Stimulated activated CD8-positive, alpha-beta memory T cell treated with anti-CD3 and anti-CD28 coated beads, Interleukin-15, amount 100 ng/mL, for 1 hour (primary cell): Measurements from ENCODE around the gene FOXM1.

ENCODE experiments used
- DNase-seq: peaks from one replicate; pipeline ENCODE4 v3.0.0-alpha.2; 2020; ENCODE audit warnings: low read depth

Gene FOXM1, protein sequence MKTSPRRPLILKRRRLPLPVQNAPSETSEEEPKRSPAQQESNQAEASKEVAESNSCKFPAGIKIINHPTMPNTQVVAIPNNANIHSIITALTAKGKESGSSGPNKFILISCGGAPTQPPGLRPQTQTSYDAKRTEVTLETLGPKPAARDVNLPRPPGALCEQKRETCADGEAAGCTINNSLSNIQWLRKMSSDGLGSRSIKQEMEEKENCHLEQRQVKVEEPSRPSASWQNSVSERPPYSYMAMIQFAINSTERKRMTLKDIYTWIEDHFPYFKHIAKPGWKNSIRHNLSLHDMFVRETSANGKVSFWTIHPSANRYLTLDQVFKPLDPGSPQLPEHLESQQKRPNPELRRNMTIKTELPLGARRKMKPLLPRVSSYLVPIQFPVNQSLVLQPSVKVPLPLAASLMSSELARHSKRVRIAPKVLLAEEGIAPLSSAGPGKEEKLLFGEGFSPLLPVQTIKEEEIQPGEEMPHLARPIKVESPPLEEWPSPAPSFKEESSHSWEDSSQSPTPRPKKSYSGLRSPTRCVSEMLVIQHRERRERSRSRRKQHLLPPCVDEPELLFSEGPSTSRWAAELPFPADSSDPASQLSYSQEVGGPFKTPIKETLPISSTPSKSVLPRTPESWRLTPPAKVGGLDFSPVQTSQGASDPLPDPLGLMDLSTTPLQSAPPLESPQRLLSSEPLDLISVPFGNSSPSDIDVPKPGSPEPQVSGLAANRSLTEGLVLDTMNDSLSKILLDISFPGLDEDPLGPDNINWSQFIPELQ

DNA sequence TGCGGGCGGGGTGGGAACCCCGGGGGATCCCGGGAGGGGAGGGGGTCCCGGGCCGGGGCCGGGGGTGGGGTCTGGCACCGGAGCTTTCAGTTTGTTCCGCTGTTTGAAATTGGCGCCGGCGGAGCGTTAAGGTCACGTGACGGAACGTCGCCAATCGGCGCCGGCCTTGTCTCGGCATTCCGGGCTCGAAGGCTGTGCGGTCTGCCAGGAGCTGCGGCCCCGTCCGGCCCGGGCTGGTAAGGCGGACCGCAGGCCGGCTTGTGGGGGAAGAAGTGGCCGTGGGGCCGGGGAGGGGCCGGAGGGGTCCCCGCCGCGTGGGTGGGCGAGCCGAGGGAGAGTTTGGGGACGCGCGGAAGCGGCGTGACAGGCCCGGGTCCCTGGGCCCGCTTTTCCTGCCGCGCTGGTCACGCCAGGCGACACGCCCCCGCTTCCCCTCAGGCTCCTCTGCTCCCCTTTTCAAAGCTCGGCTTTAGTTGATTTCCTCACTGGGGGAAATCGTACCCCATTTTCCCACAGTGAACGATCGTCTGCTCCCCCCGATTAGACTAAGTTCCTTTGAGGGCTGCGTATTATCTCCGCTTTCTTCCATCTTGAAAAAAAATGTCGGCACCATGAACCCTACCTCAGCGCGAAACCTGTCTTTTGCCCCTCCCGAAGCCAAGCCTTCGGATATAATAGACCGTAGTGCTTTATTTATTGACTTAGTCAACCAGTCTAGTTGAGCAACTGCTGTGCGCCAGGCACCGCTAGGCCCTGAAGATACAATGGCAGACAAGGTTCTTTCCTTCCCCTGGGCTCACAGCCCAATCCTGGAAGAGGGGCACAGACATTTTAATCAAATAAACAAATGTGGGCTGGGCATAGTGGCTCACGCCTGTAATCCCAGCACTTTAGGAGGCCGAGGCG, at the start of gene FOXM1, which contains the start of gene RHNO1:
Gene FOXM1, minus strand, starts transcription at position 128 of the 906 bp plus-strand sequence. CDS start 2,696 bp downstream, outside the sequence.
Gene RHNO1, plus strand, starts transcription at position 177 of the 906 bp plus-strand sequence. CDS start 8,144 bp downstream, outside the sequence.
- DNase-seq, result peak; percentile 72

DNA sequence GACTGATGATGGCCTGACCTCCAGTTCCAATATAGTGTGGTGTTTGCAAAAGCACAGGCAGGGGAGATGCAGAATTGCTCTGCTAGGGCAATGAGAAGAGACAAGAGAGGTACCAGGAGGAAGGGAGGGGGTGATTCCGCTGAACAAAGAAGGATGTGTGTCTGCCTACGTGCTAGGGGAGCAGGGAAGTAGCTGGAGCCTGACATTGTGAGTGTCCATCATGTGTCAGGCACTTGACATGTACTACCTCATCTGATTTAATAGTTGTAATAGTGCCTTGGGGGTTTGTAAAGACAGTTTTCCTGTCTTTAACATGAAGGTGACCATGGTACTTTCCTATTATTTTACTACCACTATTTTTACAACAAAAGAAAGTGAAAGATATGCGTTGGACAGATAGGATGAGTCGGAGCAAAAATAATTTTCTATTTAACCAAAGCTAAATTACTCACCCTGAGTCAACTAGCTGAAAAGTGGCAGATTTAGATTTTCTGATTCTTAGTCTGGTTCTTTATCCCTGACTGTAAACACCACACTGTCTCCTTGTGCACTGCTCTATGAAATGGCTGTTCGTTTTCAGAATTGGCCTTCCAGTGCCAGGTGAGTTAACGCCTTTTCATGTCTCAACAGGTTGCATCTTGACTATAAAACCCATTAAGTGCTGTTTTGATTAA, 48.5 kb upstream of the FOXM1 start:
- no peak for DNase-seq

DNA sequence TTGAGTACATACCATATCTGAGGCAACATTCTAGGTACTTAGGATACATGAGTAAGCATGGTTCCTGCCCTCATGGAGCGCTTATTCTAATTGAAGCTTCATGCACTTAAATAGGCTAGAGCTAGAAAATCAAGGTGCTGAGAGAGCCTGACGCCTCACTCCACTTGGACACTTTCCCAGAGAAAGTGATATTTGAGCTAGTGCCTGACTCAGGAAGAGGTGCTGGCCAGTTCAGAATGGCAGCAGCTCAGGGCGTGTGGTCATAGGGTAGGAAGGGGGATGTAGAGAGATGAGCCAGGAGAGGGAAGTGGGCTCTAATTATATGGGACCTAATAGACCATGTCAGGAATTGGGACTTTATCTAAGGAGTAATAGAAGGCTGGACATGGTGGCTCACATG, 47.0 kb upstream of the FOXM1 start:
- no peak for DNase-seq

DNA sequence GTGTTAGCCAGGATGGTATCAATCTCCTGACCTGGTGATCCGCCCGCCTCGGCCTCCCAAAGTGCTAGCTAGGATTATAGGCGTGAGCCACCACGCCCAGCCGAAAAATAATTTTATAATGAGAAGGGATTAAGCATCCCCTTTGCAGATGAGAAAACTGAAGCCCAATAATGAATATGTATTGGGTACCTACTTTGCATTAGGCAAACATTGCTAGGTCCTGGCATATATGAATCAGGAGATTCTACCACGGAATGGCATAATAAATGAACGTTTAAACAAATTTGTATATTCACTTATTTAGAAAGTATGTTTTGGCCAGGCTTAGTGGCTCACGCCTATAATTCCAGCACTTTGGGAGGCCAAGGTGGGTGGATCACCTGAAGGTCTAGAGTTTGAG, 46.1 kb upstream of the FOXM1 start:
- DNase-seq, result no peak

DNA sequence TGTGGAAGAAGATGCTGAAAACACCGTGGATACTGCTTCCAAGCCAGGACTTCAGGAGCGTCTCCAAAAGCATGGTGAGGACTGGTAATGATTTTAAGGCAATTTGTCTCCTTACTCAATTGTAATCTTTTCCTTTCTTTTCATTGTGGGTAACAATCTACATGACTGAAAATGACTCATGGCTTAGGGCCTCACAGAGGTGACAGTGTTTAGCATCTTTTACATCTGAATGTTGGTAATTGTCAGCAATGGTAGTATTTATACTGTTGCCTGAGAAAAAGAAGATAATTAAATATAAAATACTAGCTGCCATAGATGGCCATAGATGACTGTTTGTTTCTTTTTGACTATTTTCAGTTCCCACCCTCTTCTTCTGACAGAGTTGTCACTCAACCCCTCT, 45.4 kb upstream of the FOXM1 start:
- DNase-seq, result no peak

DNA sequence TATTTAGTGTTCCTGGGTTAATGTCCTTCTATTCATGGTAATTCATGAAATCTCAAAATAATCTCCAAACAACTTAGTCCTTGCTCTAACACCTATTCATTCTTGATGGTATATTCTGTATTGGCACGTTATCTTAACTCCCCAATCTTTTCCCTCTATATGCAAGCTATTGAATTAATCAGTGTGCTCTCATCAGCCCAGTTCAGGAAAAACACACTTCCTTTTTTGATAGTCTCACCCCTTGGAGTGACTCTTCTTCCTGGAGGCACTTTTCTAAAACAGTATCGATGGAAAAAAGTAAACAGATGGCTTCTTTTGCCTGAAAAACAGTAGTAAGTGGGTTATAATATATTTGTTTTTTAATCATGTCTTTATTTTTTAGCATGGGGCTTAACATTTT, 42.3 kb upstream of the FOXM1 start:
- DNase-seq, result no peak

DNA sequence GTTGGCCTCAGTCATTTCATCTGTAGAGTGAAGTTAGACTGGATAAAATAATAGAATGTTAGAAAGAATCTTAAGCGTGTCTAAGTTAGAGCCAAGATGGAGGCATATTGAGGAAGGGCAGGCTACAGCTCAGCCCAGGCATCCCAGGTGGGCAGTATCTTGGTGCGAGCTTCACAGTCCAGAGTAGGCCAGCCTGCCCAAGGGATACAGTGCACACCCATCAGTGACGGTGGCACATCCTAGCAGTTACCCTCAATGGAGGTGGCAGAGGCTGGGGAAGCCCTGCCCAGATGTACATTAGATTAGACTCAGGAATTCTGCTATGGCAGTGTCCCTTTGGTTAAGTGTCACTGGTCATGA, 35.2 kb upstream of the FOXM1 start:
- no peak for DNase-seq

DNA sequence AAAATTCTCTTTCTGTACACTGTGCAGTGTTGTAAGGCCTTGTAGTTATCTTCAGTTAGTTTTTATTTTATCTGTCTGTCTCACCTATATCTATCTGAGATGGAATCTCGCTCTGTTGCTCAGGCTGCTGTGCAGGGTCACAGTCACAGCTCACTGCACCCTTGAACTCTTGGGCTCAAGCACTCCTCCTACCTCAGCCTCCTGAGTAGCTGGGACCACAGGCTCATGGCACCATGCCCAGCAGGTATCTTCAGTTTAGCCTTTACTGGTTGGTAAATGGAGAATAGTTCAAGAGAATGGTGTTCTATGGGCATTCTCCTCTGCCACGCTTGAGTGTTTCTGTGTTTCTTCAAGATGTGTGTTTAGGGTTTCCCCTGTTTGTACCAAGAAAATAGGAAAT, 27.3 kb upstream of the FOXM1 start:
- DNase-seq, result no peak

DNA sequence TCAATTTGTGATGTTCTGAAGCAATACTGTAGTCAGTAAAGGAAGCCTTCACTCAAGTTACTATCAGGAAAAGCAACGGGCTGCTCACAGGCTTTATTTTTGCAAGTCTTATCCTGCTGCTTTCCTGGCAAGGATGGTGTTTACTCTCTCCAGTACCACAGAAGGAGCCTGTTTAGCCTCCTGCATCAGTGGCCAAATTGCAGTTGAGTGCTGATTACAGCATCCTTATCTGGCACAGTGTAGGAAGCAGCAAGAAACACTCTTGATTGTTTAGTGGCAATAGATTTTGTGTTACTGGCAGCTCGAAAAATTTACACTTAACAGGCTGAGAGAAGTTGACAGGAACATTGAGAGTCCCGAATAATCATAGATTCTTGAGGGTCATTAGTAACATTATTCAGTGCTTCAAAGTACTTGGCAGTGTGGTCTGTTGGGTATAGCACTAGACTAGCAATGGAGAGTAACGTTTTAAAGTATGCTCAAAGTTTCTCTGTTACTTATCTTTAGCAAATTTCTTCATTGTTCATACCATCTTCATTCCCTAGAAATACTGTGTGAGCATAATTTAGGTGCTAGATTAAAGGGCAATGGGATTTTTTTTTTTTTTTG, 25.4 kb upstream of the FOXM1 start:
- no peak for DNase-seq

DNA sequence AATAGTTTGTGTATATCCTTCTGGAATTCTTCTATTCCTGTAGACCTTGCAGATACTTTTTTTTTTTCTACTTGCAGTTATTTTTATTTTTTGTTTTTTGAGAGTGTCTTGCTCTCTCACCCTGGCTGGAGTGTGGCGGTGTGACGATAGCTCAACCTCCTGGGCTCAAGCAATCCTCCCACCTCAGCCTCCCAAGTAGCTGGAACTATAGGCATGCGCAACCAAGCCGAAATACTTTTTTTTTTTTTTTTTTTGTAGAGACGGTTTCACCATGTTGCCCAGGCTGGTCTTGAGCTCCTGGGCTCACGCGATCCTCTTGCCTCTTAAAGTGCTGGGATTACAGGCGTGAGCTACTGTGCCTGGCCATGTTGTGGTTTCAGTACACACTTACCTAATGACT, 23.7 kb upstream of the FOXM1 start:
- no peak for DNase-seq

DNA sequence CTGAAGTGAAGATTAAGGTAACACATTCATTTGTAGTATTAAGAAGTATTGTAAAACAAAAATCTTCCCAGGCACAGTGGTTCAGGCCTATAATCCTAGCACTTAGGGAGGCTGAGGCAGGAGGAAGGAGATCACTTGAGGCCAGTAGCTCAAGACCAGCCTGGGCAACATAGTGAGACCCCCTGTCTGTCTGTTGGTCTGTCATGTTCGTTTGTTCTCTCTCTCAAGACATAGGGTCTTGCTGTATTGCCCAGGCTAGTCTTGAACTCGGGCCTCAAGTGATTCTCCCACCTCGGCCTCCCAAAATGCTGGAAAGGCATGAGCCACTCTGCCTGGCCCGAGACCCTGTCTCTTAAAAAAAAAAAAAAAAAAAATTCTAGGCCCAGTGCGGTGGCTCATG, 20.4 kb upstream of the FOXM1 start:
- no peak for DNase-seq

DNA sequence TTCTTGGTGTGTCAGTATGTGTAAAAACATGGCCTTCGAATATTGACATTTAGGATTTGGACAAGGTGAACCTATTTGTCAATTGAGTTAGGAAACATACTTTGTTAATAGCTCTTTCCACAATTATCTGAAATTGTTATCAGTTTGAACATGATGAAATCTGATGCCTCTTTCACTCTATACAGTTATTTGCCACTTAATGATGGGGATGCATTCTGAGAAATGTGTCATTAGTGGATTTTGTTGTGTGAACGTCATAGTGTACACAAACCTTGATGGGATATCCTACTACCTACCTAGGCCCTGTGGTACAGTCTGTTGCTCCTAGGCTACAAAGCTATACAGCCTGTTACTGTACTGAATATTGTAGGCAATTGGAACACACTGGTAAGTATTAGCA, 18.5 kb upstream of the FOXM1 start:
- DNase-seq, result no peak

DNA sequence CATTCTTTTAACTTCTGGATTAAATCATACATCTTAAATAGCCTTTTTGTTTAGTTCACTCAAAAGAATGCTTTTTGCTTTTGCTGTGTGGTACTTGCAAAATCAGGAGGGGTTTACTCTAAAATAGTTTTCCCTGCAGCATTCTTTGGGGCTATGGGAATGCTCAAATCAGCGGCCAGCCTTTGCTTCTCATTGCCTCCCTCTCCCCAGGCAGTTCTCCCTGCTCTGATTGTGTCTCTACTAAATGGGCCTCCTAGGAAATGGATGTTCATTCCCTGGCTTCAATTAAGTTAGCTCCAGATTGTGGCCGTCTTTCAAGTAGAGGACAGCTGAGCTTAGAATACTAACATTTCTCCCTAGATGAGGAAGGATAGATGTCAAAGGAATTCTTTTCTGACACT, 18.1 kb upstream of the FOXM1 start:
- DNase-seq, result no peak

DNA sequence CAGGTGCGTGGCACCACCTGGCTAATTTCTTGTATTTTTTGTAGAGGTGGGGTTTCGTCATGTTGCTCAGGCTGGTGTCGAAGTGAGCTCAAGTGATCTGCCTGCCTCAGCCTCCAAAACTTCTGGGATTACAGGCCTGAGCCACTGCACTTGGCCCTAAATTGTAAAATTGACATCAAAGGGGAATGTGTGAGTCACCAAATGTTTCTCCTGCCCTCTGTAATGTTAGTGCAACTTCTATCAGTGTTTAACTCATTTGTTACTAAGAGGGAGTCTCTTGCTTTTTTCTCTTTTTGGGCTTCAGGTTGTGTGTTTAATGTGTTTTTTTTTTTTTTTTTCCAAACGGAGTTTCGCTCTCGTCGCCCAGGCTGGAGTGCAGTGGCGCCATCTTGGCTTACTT, 16.0 kb upstream of the FOXM1 start:
- no peak for DNase-seq

DNA sequence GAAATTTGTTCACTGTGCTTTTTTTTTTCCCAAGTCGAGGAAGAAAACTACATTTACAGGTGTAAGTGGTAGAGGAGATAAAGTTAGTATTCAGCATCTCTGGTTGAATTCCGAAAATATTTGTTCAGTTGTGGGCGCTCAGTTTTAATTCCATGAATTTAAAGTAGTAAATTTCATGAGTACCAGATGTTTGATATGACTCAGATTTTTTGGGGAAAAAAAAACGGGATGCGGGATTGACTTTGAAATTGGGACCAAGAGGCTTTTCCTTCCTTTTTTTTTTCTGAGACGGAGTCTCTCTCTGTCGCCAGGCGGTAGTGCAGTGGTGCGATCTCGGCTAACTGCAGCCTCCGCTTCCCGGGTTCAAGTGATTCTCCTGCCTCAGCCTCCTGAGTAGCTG, 15.3 kb upstream of the FOXM1 start:
- DNase-seq, result no peak

DNA sequence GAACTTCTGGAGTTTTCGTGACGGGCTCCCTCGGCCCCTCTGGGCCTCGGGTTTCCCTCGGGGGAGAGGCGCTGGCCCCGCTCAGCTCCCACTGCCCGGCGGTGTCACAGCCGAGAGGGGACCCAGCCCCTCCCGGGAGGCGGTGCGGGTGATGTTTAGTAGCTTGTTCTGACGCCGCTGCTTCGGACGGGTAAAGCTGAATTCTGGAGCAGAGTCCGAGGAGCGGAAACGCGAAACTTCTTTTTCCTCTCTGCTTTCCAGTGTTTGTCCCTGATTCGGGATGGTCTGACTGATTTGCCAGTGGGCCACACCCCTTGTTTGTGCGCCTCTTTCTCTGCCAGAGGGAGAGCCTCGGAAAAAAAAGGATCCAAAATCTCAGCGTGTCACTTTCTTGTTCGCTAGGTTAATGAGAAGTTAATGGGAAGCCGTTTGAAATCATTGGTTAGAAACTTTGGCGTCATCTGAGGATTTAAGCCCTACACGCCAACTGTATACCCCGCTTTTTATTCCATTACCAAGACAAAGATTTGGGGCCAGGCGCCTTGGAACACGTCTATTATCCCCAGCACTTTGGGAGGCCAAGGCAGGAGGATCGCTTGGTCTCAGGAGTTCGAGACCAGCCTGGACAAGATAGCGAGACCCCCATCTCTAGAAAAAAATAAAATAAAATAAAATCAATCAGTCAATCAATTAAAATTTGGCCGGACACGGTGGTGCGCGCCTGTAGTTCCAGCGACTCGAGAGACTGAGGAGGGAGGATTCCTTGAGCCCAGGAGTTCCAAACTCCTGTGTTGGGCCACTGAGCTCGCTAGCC, 14.5 kb upstream of the FOXM1 start:
- DNase-seq, result no peak

DNA sequence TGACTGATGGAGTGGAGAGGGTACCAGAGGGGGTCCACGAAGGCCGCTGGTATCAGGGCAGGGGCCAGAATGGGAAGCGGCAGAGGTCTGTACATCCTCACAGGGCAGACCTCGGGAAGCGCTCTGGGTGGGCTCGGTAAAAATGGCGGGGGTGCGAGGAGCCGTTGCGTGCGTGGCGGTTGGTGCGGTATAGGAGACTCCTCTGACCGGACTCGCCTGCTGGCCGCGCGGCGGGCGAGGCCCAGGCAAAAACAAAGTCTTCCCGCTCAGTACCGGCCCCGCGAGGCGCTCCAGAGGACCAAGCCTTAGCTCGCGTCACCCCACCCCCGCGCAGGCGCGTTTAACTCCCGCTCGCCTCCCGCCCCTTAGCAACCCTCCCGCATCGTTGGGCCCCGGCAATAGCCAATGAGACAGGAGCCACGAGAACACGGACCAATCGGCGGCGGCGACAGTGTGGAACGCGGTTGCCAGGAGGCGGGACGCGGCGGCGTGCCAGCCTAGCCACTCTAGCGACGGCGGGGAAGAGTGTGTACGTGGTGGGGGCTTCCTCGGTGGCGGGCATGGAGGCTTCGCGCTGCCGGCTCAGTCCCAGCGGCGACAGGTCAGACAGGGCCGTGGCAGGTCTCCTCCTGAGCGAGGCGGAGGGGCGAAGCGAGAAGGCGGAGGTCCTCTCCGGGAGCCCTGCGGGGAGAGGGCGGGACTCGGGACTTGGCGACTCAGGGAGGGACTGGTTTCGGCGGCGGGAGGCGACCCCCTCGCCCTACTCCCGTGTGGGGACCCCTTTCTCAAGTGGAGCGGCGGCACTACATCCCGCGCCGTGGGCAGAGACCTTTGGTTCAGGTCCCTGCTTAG, 13.6 kb upstream of the FOXM1 start, which contains the start of gene TULP3:
Gene TULP3, plus strand, starts transcription at position 504 of the 852 bp plus-strand sequence. Its CDS starts 57 bp downstream, at position 561.
- peak; percentile 97 for DNase-seq

DNA sequence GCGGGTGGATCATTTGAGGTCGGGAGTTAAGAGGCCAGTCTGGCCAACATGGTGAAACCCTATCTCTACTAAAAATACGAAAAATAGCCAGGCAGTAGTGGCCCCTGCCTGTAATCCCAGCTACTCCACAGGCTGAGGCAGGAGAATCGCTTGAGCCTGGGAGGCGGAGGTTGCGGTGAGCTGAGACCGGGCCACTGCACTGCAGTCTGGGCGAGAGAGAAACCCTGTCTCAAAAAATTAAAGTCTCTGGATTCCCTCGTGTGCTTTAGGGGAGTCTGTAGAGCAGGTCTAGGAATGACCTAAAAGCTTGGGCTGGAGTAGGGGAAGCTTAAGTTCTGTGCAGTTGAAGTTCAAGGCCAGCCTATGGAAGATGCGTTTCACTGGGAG, 13.0 kb upstream of the FOXM1 start:
- DNase-seq, result no peak

DNA sequence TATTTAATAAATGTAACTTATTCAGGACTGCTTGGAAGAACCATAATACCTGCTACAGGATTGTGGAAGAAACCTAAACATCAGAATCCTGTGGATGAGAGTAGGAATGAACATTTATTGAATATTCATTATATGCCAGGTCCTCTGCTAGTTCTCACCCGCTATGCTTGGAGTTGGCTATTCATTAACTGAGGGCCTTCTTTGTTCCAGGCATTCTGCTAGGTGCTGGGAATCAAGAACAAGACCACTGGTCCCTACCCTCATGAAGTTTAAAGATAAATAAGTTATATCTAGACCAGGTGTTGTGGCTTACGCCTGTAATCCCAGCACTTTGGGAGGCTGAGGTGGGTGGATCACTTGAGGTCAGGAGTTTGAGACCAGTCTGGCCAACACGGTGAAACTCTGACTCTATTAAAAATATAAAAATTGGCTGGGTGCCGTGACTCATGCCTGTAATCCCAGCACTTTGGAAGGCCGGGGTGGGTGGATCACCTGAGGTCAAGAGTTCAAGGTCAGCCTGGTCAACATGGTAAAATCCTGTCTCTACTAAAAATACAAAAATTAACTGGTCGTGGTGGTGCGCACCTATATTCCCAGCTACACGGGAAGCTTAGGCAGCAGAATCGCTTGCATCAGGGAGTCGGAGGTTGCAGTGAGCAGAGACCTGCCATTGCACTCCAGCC, 9.9 kb upstream of the FOXM1 start:
- DNase-seq, result no peak
